A673 (cell line): Measurements from ENCODE around the gene C10orf90. TPM values are rescaled to one million over a fixed set of nuclear protein-coding genes. Genes with fewer than 3 reads are reported as not detected.

Source experiments
- BruUV-seq: library from RNA; stranded (reverse); fragments of 400-500 nt; replicated peaks from 2 replicates; lab custom pipeline; 2021; lab: Mats Ljungman, UMichigan
- CTCF ChIA-PET: fragments of 300-600 bp; sonication (Branson Sonifier 250); formaldehyde crosslinking; loops from one replicate; lab custom pipeline; 2022; ENCODE audit warnings: antibody characterized with exemption; lab: Charles Lee
- POLR2A ChIA-PET: fragments of 300-600 bp; sonication (Branson Sonifier 250); formaldehyde crosslinking; loops from one replicate; lab custom pipeline; 2022; ENCODE audit warnings: antibody characterized with exemption; ENCODE audit not compliant: low non-redundant PET; lab: Charles Lee
- DNase-seq: peaks from one replicate; pipeline ENCODE4 v3.0.0-alpha.2; 2015; ENCODE audit warnings: low spot score
- H3K27ac ChIP-seq: fragments of 200-600 bp; sonication (generic); 2 replicates; pipeline ENCODE4 v1.5.1; 2016; ENCODE audit warnings: mixed run types, low read depth, mild to moderate bottlenecking, mixed read lengths, antibody characterized with exemption, low read length; ENCODE audit not compliant: poor library complexity, severe bottlenecking
- H3K27me3 ChIP-seq: fragments of 200-600 bp; sonication (generic); replicated peaks from 2 replicates; pipeline ENCODE4 v1.6.1; 2017; ENCODE audit warnings: mixed run types, low read depth, mild to moderate bottlenecking, mixed read lengths, antibody characterized with exemption, low read length; ENCODE audit not compliant: insufficient read depth, poor library complexity
- H3K36me3 ChIP-seq: fragments of 200-600 bp; sonication (generic); 2 replicates; pipeline ENCODE4 v1.6.1; 2016; ENCODE audit warnings: mixed run types, mild to moderate bottlenecking, mixed read lengths, antibody characterized with exemption, low read length; ENCODE audit not compliant: insufficient read depth, poor library complexity, severe bottlenecking
- H3K4me1 ChIP-seq: fragments of 200-600 bp; sonication (generic); 2 replicates; pipeline ENCODE4 v1.6.1; 2017; ENCODE audit warnings: mixed run types, mild to moderate bottlenecking, mixed read lengths, antibody characterized with exemption, low read length; ENCODE audit not compliant: insufficient read depth, poor library complexity, severe bottlenecking
- H3K4me3 ChIP-seq: fragments of 200-600 bp; sonication (generic); 2 replicates; pipeline ENCODE4 v1.5.1; 2016; ENCODE audit warnings: low read depth, mixed run types, mild to moderate bottlenecking, mixed read lengths, low read length; ENCODE audit not compliant: poor library complexity, severe bottlenecking
- H3K9me3 ChIP-seq: fragments of 200-600 bp; sonication (generic); 2 replicates; pipeline ENCODE4 v1.6.1; 2016; ENCODE audit warnings: mixed run types, low read depth, mild to moderate bottlenecking, mixed read lengths, antibody characterized with exemption, low read length; ENCODE audit not compliant: poor library complexity, severe bottlenecking
- EZH2 ChIP-seq: fragments of 200-600 bp; sonication (generic); IDR thresholded peaks from 2 replicates; pipeline ENCODE4 v1.6.1; 2017; ENCODE audit warnings: borderline replicate concordance, low read depth, mild to moderate bottlenecking, mixed read lengths, antibody characterized with exemption, low read length; ENCODE audit not compliant: poor library complexity, severe bottlenecking
- intact Hi-C: fragments of 100-400 bp; cut with micrococcal nuclease; formaldehyde crosslinking; loops from one replicate; pipeline ENCODE4 v1.10.0; 2022; ENCODE audit not compliant: unreplicated experiment
- total RNA-seq: library from RNA; stranded (reverse); gene quantifications from 2 replicates; pipeline ENCODE4 v1.2.3, GENCODE V29; 2021
- TF ChIP-seq, protein P1 (sequence below): fragments of 300-800, 200-600 bp; sonication (generic); conservative IDR thresholded peaks from 2 replicates; pipeline ENCODE4 v1.5.1; 2017; ENCODE audit warnings: low read depth, mild to moderate bottlenecking, antibody characterized with exemption, low read length, moderate library complexity, mixed read lengths

The C10orf90 gene
- total RNA-seq, 1 experiment from 2014 or later: not detected

GRCh38 chr10:126432507-126432906, 238.0 kb downstream of the C10orf90 start:
- ChIA-PET CTCF (no interaction called here), POLR2A (no interaction called here)
- Histone ChIP-seq H3K36me3 (no peaks in the 10 kb centered on the region), H3K9me3 (no peaks in the 10 kb centered on the region), H3K27me3 (peaks cover 6% of the 10 kb centered on the region), H3K4me1 (no peaks in the 10 kb centered on the region), H3K27ac (no peak overlapping the region), H3K4me3 (no peak overlapping the region)
- no TSS peak for BruUV-seq
- intact Hi-C loops: no loop called here
- no peak for DNase-seq
- TF ChIP-seq, protein P1, sequence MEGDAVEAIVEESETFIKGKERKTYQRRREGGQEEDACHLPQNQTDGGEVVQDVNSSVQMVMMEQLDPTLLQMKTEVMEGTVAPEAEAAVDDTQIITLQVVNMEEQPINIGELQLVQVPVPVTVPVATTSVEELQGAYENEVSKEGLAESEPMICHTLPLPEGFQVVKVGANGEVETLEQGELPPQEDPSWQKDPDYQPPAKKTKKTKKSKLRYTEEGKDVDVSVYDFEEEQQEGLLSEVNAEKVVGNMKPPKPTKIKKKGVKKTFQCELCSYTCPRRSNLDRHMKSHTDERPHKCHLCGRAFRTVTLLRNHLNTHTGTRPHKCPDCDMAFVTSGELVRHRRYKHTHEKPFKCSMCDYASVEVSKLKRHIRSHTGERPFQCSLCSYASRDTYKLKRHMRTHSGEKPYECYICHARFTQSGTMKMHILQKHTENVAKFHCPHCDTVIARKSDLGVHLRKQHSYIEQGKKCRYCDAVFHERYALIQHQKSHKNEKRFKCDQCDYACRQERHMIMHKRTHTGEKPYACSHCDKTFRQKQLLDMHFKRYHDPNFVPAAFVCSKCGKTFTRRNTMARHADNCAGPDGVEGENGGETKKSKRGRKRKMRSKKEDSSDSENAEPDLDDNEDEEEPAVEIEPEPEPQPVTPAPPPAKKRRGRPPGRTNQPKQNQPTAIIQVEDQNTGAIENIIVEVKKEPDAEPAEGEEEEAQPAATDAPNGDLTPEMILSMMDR: no peak
- TF ChIP-seq EZH2: no peak

GRCh38 chr10:126431816-126432215, 238.7 kb downstream of the C10orf90 start:
- TF ChIP-seq EZH2: no peak
- TF ChIP-seq, protein P1: no peak
- peaks cover 6% of the 10 kb centered on the region for H3K27me3 ChIP-seq
- BruUV-seq: no TSS peak
- intact Hi-C loops: no loop called here
- H3K4me1 ChIP-seq: no peaks in the 10 kb centered on the region
- H3K9me3 ChIP-seq: no peaks in the 10 kb centered on the region
- CTCF ChIA-PET: interaction anchor here (0.7 kb wide), 1 partner anchor 176 kb away, joined by 4 read pairs; no protein-coding TSS in a partner anchor
- POLR2A ChIA-PET: no interaction called here
- no peak for DNase-seq
- no peak overlapping the region for H3K27ac ChIP-seq
- H3K36me3 ChIP-seq: no peaks in the 10 kb centered on the region
- H3K4me3 ChIP-seq: no peak overlapping the region

- no TSS peak for BruUV-seq
- no peak overlapping the region for H3K27ac ChIP-seq
- DNase-seq: no peak
- H3K9me3 ChIP-seq: no peaks in the 10 kb centered on the region
- H3K4me3 ChIP-seq: no peak overlapping the region
- intact Hi-C loops: no loop called here
- ChIA-PET CTCF (no interaction called here), POLR2A (no interaction called here)
- H3K4me1 ChIP-seq: no peaks in the 10 kb centered on the region
- H3K36me3 ChIP-seq: no peaks in the 10 kb centered on the region
- H3K27me3 ChIP-seq: peaks cover 6% of the 10 kb centered on the region
- TF ChIP-seq, protein P1: no peak
- no peak for TF ChIP-seq EZH2
Observed at GRCh38 chr10:126430512-126430911, 240.0 kb downstream of the C10orf90 start.
